KBM-7 (cell line): ENCODE results near the gene MGST3.
"Not testable (repeated sequence)": the region's sequence is repeated elsewhere in the genome, so short reads cannot be mapped to it uniquely, and the experiment has no call there.

Experiments
- DNase-seq: peaks from one replicate; pipeline ENCODE4 v3.0.0-alpha.2; 2015
- in situ Hi-C: fragments of 300-500 bp; cut with MboI; formaldehyde crosslinking; loops from 2 replicates; pipeline ENCODE4 v1.14.3; 2020; ENCODE audit warnings: low sequenced_read_pairs, low pct_unique_long_range_greater_than_20kb, mixed read lengths

MGST3 gene

DNA sequence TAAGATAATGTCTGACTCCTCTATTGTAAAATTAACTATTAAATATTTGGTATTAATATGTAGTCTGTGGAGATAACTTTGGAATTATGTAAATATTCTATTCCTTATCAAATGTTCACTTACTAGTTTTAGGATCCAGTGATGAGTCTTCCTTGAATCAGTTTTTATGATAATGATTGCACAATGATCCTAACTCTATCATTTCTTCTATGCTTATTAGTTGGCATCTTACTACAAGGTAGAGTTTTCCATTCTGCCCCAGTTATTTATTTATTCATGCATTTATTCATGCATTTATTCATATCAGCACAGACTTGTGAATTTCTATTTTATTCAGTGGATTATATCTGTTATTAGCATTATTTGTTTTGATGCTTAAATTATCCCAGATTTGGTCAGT is 7.4 kb upstream of the MGST3 start:
- DNase-seq, result no peak
- in situ Hi-C loops, result loop anchor here (25.0 kb wide), 1 partner anchor 289 kb away; no protein-coding TSS in a partner anchor

DNA sequence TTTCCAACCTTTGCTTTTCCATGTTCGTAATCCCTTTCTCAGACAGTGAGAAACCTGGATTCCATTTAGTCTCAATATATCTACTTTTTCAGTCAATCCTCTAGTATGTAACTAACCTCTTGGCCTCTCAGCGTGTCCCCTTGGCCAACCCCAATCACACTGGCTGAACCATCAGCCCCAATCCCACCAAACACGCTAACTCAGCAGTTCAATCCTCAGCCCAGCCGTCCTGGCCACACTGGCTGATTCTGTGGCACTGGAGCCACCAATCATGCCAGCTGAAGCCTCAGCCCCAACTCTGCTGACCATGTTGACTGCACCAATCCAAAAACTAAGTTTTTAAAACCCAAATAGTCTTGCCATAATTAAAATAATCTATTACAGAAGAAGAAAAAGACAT is 6.6 kb upstream of the MGST3 start:
- in situ Hi-C loops, result loop anchor here (25.0 kb wide), 1 partner anchor 288 kb away; no protein-coding TSS in a partner anchor
- no peak for DNase-seq

- in situ Hi-C loops, result no loop called here
- no peak for DNase-seq
These were observed 2.7 kb upstream of the MGST3 start for GRCh38 chr1:165628147-165628822.

DNA sequence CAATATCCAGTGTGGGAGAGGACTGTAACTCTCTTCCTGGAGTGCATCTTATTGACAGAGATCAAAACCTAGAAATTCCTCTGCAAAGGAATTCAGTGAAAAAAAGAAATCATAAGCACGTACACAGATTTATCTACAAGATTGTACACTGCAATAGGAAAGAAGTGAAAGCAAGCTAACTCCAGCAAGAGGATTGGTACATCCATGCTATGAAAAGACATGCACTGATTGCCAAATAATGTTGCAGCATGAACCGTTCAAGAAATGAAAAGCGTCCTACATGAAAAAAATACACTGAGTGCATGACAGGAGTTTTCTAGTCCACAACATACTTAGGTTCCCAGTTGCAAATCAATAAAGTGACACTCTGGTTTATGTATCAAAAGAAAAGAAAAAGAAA is 1.9 kb upstream of the MGST3 start:
- in situ Hi-C loops, result no loop called here
- DNase-seq, result no peak

DNA sequence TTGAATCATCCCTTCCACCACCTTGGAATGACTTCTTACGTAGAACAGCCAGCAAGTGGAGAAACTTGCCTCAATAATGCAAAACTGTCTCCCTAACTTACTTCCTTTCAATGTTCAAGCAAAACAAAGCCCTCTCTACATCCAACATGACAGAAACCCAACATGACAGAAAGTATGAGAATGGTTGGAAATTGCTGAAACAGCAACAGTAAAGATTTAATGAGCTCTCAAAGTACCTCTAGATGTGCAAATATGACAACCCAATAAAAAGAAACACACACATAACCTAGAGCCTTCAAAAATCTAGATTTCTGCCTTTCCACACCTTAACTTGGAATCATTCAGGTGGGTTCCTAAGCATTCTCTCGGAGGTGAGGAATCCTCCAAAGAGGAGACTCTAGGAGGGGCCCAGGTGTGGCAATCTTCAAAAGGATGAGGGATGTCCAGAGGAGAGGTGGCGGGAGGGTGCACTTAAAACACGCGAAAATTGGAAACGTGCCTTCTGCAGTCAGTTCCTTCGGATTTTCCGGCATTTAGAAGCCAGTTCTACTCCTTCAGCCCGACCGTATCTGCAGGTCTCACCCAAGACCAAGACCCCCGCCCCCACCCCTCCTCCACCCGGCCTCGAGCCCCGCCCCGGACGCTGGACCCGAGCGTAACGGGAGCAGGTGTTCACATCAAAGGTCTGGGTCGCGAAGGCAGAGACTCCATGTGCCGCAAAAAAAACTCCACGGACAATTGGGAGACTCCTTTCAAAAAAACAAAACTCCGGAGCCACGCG is 996 bp upstream of the MGST3 start:
- in situ Hi-C loops, result no loop called here
- DNase-seq, result no peak

DNA sequence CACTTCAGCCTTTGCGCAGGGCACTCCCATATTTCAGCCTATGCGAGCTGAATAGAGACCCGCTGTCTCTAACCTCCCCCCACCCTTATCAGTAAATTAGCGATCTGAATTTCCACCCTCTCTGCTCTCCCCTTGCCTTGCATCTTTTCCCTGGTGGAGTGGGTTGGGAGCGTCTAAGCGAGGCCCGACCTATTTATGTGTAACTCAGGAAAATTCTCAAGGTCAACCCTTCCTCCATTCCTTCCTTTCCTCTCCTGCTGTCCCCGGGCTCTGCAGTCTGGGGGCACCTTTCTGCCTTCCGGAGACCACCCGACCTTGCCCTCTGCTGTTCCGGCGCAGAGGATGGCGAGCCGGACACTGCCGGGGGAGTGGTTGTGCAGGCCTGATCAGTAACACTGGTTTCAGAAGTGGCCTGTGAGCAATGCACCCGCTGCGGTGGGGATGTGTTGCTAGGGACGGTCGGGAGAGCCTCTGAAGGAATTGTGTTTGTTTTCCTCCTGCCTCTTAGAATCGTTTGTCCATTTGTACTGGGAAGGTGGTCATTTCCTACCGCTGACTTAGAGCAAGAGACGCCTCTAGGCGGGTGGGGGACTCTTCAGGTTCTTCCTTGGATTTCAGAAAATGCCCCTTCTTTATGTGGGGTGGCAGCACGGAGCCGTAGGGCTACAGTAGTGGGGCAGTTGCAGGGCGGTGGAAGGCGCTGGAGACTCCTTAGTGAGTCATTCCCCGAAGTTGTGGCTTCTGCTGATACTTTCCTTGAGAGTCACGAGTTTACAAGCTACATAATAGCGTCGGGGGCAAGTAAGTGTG is 513 bp downstream of the MGST3 start:
- DNase-seq, result peak; percentile 68
- in situ Hi-C loops, result no loop called here

DNA sequence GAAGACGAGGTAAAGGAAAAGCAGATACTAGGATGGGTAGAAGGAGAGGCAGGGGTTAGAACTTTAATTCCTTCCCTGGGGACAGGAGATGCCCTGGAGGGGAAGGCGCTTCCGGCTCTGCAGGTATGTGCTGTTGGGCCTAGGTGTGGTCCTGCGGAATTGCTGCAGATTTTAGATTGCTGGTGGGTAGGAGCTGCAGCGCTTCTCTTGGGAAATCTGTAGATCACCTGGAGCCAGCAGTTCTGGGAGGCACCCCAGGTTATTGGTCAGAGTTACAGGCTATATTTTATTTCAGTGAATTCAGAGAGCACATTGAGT is 1.1 kb downstream of the MGST3 start:
- in situ Hi-C loops, result no loop called here
- DNase-seq, result no peak

DNA sequence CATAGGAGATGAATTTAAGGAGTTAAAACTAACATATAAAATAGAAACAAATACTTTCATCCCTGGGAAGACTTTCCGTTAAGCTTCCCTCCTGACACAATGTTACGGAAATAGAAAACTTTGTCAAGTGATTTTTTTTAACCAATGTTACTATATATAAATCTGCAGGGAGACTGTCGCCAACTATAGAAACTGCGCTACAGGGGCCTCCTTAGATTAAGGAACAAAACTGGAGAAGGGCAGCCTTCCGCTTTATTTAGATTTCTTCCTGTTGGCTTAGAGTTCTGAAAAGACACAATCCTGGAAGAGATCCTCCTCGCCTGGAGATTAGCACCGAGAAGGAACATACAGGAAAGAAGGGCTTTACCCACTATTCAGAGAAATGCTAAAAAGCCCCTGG is 1.5 kb downstream of the MGST3 start:
- in situ Hi-C loops, result no loop called here
- DNase-seq, result peak; percentile 46

- no peak for DNase-seq
- in situ Hi-C loops, result no loop called here
These were observed 2.6 kb downstream of the MGST3 start for GRCh38 chr1:165633614-165634013.

DNA sequence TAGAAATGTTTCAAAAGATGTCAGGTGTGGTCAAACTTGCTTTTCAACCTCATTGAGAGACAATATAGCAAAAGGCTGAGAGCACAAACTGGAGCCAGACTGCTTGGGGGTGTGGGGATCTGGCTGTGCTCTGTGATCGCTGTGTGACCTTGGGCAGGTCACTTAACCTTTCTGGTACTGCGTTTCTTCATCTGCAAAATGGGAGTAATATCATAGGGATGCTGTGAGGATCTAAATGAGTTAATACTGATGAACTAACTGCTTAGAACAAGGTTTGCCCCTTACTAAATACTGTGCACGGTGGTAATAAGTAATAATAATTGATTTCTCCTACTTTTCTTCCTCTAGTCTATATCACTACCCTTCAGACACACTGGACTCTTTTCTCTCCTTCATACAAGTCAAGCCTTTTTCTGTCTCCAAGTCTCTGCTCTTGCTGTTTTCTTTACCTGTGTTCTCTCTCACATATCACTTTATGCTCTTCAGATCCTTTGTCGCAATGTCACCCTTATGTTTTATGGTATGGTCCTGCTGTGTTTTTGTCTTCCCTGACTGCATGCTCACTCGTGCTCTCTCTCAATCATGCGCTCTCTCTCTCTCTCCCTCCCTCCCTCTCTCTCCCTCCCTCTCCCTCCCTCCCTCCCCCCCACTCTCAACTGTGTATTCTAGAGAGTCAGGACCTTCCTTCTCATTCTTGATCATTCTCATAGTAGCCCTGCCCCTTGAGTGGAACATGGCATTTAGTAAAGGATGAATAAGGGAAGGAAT is 3.3 kb downstream of the MGST3 start:
- DNase-seq, result no peak
- in situ Hi-C loops, result no loop called here

- no peak for DNase-seq
- in situ Hi-C loops, result no loop called here
These were observed 4.3 kb downstream of the MGST3 start for GRCh38 chr1:165635329-165635728.

DNA sequence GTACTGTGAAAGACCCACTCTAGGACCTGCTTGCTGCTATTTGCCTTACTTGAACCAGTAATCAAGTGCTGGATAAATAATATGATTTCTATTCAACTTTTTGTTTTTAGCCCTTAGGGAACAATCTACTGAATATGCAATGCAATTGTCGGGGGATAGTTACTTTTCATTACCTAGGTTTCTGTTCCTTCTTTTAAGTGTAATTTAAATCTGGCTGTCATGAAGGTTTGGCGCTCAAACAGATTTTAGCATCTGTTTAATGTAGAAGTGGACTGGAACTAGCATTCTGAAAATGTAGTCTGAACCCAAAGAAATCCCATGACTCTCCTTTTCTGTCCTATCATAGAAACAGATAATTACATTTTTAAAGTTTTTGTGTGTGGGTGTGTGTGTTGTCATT is 4.8 kb downstream of the MGST3 start:
- in situ Hi-C loops, result no loop called here
- no peak for DNase-seq

DNA sequence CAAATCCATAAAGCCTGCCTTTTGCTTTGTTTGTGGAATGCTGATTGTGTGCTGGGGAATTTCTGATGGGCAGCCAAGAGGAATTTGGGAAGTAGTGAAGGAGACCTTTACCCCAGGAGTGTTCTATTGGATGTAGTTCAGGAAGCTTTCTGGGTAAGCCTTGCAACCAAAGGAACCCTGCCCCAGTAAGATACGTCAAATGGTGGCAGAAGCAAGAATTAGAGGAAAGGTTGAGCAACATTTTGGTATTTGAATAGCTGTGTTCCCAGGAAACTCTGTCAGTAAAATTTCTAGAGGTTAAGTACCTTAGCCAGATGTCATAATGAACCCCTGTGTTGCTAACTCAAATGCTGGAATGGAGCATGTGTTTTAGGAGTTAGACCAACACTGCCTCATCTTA is 6.4 kb downstream of the MGST3 start:
- in situ Hi-C loops, result no loop called here
- DNase-seq, result no peak

- in situ Hi-C loops, result not testable (repeated sequence)
These were observed 7.2 kb downstream of the MGST3 start for GRCh38 chr1:165638211-165638610.

GRCh38 chr1:165639821-165640623 is 9.0 kb downstream of the MGST3 start:
- in situ Hi-C loops, result no loop called here
- DNase-seq, result no peak

More at GRCh38 chr1:165638211-165638610, 7.2 kb downstream of the MGST3 start:
- not testable (repeated sequence) for DNase-seq

DNA sequence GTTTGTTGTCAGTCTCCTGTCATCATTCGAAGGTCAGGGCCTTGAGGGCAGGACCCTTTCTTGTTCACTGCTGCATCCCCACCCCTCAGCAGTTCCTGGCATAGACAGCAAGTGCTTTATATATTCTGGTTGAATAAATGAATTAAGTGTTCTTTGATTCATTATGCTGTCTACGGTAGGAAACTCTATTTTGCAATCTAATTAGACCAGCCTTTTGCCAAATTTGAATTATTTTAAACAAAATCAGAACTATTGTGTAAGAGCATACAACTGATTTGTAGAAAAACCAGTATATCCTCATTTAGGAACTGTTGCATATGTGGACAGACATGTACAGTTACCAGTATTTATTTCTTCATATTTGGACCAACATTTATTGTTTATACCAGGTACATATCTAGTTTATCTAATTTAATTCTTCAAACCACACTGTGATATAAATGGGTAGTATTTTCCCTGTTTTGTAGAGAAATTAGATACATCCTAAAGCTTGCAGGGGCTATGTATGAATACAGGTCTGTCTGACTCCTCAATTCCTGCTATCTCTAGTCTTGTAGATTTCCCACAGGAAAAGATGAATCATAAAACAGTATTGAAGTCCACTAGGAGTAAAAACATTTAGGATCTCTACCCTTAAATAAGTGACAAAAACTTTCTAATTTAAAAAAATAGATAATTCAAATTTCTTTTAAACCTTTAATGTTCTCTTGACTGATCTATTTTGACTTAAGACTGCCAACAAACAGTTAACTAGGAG is 10.4 kb downstream of the MGST3 start:
- no peak for DNase-seq
- in situ Hi-C loops, result no loop called here

DNA sequence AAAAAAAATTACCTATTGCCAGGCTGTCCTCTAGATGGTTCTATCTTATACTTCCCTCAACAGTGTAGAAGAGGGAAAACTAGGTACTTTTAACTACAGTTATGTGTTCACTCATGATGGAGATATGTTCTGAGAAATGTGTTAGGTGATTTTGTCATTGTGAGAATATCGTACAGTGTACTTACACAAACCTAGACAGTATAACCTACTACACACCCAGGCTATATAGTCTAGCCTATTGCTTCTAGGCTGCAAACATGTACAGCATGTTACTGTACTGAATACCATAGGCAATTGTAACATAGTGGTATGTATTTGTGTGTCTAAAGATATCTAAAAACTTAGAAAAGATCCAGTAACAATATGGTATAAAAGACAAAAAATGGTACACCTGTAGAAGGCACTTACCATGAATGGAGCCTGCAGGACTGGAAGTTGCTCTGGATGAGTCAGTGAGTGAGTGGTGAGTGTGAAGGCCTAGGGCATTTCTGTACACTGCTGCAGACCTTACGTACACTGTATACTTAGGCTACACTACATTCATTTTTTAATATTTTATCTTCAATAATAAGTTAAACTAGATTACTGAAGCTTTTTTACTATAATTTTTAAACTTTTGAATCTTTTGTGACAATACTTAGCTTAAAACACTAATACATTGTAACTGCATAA is 13.2 kb downstream of the MGST3 start:
- DNase-seq, result no peak
- in situ Hi-C loops, result no loop called here
